SK-N-SH (cell line): ENCODE results near the gene SGSH. TPM values are rescaled to one million over a fixed set of nuclear protein-coding genes. Genes with fewer than 3 reads are reported as not detected.

ENCODE experiments used
- CTCF ChIA-PET: fragments of 300-600, 350-600 bp; formaldehyde crosslinking; extraction: SDS; loops from one replicate; lab custom pipeline; 2021; lab: Yijun Ruan, JAX
- POLR2A ChIA-PET: fragments of 350-600 bp; sonication (Branson Sonifier 250); formaldehyde crosslinking; extraction: SDS; loops from one replicate; lab custom pipeline; 2020; ENCODE audit warnings: antibody characterized with exemption, inconsistent platforms; lab: Yijun Ruan, JAX
- DNase-seq: peaks from one replicate; pipeline ENCODE4 v3.0.0; 2012
- H2AFZ ChIP-seq: fragments of 200-600 bp; sonication (generic); 2 replicates; pipeline ENCODE4 v1.8.1; 2016; ENCODE audit warnings: antibody characterized with exemption, mild to moderate bottlenecking, low read depth
- H3F3A ChIP-seq: fragments of 200-600 bp; sonication (generic); replicated peaks from 2 replicates; pipeline ENCODE3; 2016; ENCODE audit warnings: antibody characterized with exemption, mild to moderate bottlenecking; ENCODE audit not compliant: insufficient read depth
- H3K27ac ChIP-seq, 2 experiments: fragments of 200-500 bp in 1 of 2; fragments of 200-600 bp in 1 of 2; sonication (Bioruptor generic) in 1 of 2; sonication (generic), shearing (Covaris generic) in 1 of 2; 2 replicates each; pipeline versions ENCODE4 v1.5.1 to v1.6.1; 2014 to 2016; ENCODE audit warnings: low read depth in 2 of 2, inconsistent platforms in 1 of 2, low read length in 1 of 2, mild to moderate bottlenecking in 1 of 2, mixed read lengths in 1 of 2
- H3K27me3 ChIP-seq: fragments of 200-600 bp; sonication (generic), shearing (Covaris generic); 2 replicates; pipeline ENCODE4 v1.6.1; 2016; ENCODE audit warnings: mixed run types; ENCODE audit not compliant: insufficient read depth
- H3K36me3 ChIP-seq, 2 experiments: fragments of 200-500 bp in 1 of 2; fragments of 200-600 bp in 1 of 2; sonication (Bioruptor generic) in 1 of 2; sonication (generic) in 1 of 2; replicated peaks in 1 of 2; 2 replicates each; pipeline versions ENCODE3 to v1.5.1; 2014 to 2016; ENCODE audit warnings: low read length in 1 of 2, mild to moderate bottlenecking in 1 of 2; ENCODE audit not compliant: insufficient read depth in 2 of 2, control insufficient read depth in 1 of 2
- H3K4me1 ChIP-seq, 2 experiments: fragments of 200-500 bp in 1 of 2; fragments of 200-600 bp in 1 of 2; sonication (Bioruptor generic) in 1 of 2; sonication (generic), shearing (Covaris generic) in 1 of 2; 2 replicates each; pipeline versions ENCODE4 v1.5.1 to v1.6.1; 2014 to 2016; ENCODE audit warnings: low read depth in 1 of 2, low read length in 1 of 2, mixed run types in 1 of 2; ENCODE audit not compliant: insufficient read depth in 2 of 2, control insufficient read depth in 1 of 2
- H3K4me2 ChIP-seq: fragments of 200-600 bp; sonication (generic), shearing (Covaris generic); 2 replicates; pipeline ENCODE4 v1.6.1; 2017; ENCODE audit warnings: mixed run types
- H3K4me3 ChIP-seq, 2 experiments: fragments of 200-500 bp in 1 of 2; fragments of 200-600 bp in 1 of 2; sonication (Bioruptor generic) in 1 of 2; sonication (generic), shearing (Covaris generic) in 1 of 2; 2 replicates each; pipeline versions ENCODE4 v1.5.1 to v1.8.1; 2014 to 2016; ENCODE audit warnings: low read depth in 2 of 2, inconsistent platforms in 1 of 2, low read length in 1 of 2, mild to moderate bottlenecking in 1 of 2, mixed read lengths in 1 of 2, moderate library complexity in 1 of 2
- H3K79me2 ChIP-seq: fragments of 200-600 bp; sonication (generic); 2 replicates; pipeline ENCODE4 v1.8.1; 2017; ENCODE audit warnings: mild to moderate bottlenecking; ENCODE audit not compliant: insufficient read depth
- H3K9ac ChIP-seq: fragments of 200-600 bp; sonication (generic); 2 replicates; pipeline ENCODE4 v1.6.1; 2017; ENCODE audit warnings: mixed run types
- H3K9me2 ChIP-seq: fragments of 200-600 bp; sonication (generic); 2 replicates; pipeline ENCODE4 v1.6.1; 2017; ENCODE audit warnings: mixed run types
- H3K9me3 ChIP-seq: fragments of 200-600 bp; sonication (generic); 2 replicates; pipeline ENCODE4 v1.6.1; 2017; ENCODE audit warnings: mixed run types, mild to moderate bottlenecking, moderate library complexity
- H4K20me1 ChIP-seq: fragments of 200-600 bp; sonication (generic); 2 replicates; pipeline ENCODE4 v1.6.1; 2017; ENCODE audit warnings: mild to moderate bottlenecking, mixed run types; ENCODE audit not compliant: insufficient read depth
- ELF1 ChIP-seq: IDR thresholded peaks from 2 replicates; pipeline ENCODE4 v1.4.0; 2012
- IRF3 ChIP-seq: fragments of 150-350 bp; IDR thresholded peaks from 2 replicates; pipeline ENCODE4 v1.6.1; 2016; ENCODE audit warnings: mild to moderate bottlenecking, low read depth, low read length
- NRF1 ChIP-seq: IDR thresholded peaks from 2 replicates; pipeline ENCODE4 v1.6.1; 2012; ENCODE audit warnings: low read depth, mild to moderate bottlenecking, low read length
- PBX3 ChIP-seq: IDR thresholded peaks from 2 replicates; pipeline ENCODE4; 2012
- POLR2AphosphoS5 ChIP-seq: IDR thresholded peaks from 2 replicates; pipeline ENCODE4 v1.6.1; 2012; ENCODE audit warnings: low read depth, low read length
- REST ChIP-seq: IDR thresholded peaks from 2 replicates; pipeline ENCODE4 v1.6.1; 2012; ENCODE audit warnings: mild to moderate bottlenecking, low read depth, low read length, moderate library complexity
- RXRA ChIP-seq: IDR thresholded peaks from 2 replicates; pipeline ENCODE4 v1.4.0; 2012; ENCODE audit warnings: low read depth, mild to moderate bottlenecking, borderline replicate concordance
- SIN3A ChIP-seq: IDR thresholded peaks from 2 replicates; pipeline ENCODE4 v1.6.1; 2012; ENCODE audit warnings: low read depth, mild to moderate bottlenecking, low read length, moderate library complexity, borderline replicate concordance
- TAF1 ChIP-seq: IDR thresholded peaks from 2 replicates; pipeline ENCODE4 v1.6.1; 2012; ENCODE audit warnings: low read depth, mild to moderate bottlenecking, low read length, moderate library complexity, borderline replicate concordance
- TCF12 ChIP-seq: IDR thresholded peaks from 2 replicates; pipeline ENCODE4 v1.4.0; 2012
- TEAD4 ChIP-seq: IDR thresholded peaks from 2 replicates; pipeline ENCODE4 v1.4.0; 2012; ENCODE audit warnings: mild to moderate bottlenecking, borderline replicate concordance; ENCODE audit not compliant: insufficient read depth
- WGBS: methylation state at CpG from one replicate; pipeline ENCODE4 v1.1.6; 2017; ENCODE audit warnings: low lambda C conversion rate; 5-methylcytosine and 5-hydroxymethylcytosine counted together
- polyA plus RNA-seq, 3 experiments: library from polyadenylated mRNA; depleted of rRNA; stranded (reverse); fragments of >200 nt; gene quantifications; 2 replicates each; pipeline ENCODE4 v1.2.3, GENCODE V29; 2012
- TF ChIP-seq, protein P1 (sequence below): fragments of 150-350 bp; IDR thresholded peaks from 2 replicates; pipeline ENCODE4 v1.6.1; 2017; ENCODE audit warnings: antibody characterized with exemption, low read length, low read depth, borderline replicate concordance

Gene SGSH
- polyA plus RNA-seq, 1 of the 3 experiments (the other 2 are of a cell fraction), result 161 TPM

DNA sequence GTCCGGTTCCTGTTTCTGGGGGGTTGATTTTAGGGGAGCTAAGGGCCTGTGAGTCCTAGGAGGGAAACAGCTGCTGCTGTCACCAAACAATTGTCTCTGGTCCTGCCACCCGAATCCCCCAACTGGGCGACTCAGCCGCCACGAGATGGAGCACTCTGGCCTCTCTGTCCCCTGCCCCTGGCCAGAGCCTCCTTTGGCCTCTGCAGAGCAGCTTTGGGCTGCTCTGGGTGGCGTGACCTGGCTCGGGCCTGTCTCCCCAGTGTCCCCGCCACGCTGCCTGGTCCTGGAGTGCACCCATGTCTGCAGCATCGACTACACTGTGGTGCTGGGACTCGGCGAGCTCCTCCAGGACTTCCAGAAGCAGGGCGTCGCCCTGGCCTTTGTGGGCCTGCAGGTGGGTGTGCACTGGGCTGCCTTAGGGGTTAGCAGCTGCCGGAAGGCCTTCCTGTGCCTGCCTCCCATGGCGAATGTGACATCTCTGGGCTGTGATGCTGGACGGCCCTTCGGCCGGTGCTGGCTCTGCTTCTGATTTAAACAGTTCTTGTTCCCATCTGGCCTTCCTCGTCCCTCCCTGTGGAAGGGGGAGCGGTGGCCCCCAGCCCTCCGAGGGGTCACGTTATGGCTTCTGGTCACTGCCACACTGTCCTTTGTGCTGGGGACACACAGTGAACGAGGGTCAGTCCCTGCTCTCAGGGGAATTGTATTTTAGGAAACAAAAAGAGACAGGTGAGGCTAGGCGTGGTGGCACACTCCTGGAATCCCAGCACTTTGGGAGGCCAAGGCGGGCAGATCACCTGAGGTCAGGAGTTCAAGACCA is 29.0 kb upstream of the SGSH start:
- Histone ChIP-seq H3K9ac (no peak overlapping the region), H3K27ac (no peak overlapping the region), H3K9me2 (no peaks in the 10 kb centered on the region), H4K20me1 (no peaks in the 10 kb centered on the region), H2AFZ (no peak overlapping the region), H3K27me3 (no peaks in the 10 kb centered on the region), H3F3A (peaks cover 7% of the 10 kb centered on the region), H3K9me3 (no peaks in the 10 kb centered on the region), H3K36me3 (peaks cover 5 to 12% of the 10 kb centered on the region in 2 experiments), H3K4me3 (no peak overlapping the region), H3K4me2 (no peak overlapping the region), H3K4me1 (0 out of 4 replicates have a peak, but pooled peaks cover 0 to 3% of the 10 kb centered on the region in 2 experiments), H3K79me2 (no peaks in the 10 kb centered on the region)
- TF ChIP-seq, protein P1, sequence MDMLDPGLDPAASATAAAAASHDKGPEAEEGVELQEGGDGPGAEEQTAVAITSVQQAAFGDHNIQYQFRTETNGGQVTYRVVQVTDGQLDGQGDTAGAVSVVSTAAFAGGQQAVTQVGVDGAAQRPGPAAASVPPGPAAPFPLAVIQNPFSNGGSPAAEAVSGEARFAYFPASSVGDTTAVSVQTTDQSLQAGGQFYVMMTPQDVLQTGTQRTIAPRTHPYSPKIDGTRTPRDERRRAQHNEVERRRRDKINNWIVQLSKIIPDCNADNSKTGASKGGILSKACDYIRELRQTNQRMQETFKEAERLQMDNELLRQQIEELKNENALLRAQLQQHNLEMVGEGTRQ, result no peak
- TF ChIP-seq TEAD4 (no peak), IRF3 (no peak), POLR2AphosphoS5 (no peak), SIN3A (no peak), TAF1 (no peak), REST (no peak), RXRA (no peak), PBX3 (no peak), NRF1 (no peak), ELF1 (no peak), TCF12 (no peak)
- CTCF ChIA-PET, result no interaction called here
- POLR2A ChIA-PET, result no interaction called here
- 81% methylated on average over 14 of the region's 26 CpGs for WGBS
- DNase-seq, result peak; percentile 30
